HG03135 (cell line): Measurements from ENCODE around the gene RYR2.

Experiments
- ATAC-seq: cut with Tn5 transposase; IDR thresholded peaks from one replicate; pipeline ENCODE4 v1.9.1; 2021; ENCODE audit warnings: mild to moderate bottlenecking, moderate library complexity; ENCODE audit not compliant: unreplicated experiment

Gene RYR2

DNA sequence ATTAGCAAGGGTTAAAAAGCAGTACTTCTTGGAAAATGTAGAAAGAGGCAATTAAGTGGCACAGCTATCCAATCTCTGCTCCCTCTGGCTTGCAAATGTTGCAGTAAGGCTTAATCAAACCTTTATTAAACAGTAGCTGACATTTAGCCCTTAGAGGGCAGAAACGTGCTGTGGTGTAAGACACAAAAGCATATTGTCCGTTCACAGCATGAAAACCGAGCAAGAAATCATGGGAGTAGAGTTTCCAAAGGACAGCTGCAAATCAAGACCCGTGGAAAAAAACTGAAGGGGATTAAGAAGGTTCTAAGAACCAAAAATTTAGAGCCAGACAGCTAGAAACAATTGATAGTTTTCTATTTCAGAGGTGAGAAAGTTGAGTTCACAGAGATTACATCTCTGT lies 835.6 kb downstream of the RYR2 start:
- no peak for ATAC-seq

- no peak for ATAC-seq
Measured at GRCh38 chr1:237878406-237878805, 836.4 kb downstream of the RYR2 start.

GRCh38 chr1:237879195-237879594 lies 837.2 kb downstream of the RYR2 start:
- ATAC-seq = no peak
